Activated CD8-positive, alpha-beta memory T cell treated with anti-CD3 and anti-CD28 coated beads, Interleukin-2, amount 10 ng/mL, durations not matched to agents 7 days and 5 days (primary cell): ENCODE results near the gene COX6B2. TPM values are rescaled to one million over a fixed set of nuclear protein-coding genes. Genes with fewer than 3 reads are reported as not detected.
A peak's percentile ranks its signal among the peaks of the same experiment; 100 is the strongest.

Source experiments
- ATAC-seq: fragments of 150-1000 bp; cut with Tn5 transposase; one replicate; pipeline ENCODE4 v1.10.0; 2021; ENCODE audit warnings: moderate library complexity
- CTCF ChIA-PET: fragments of 350-600 bp; sonication (Branson Sonifier 250); formaldehyde crosslinking; loops from one replicate; lab custom pipeline; 2021; ENCODE audit warnings: antibody characterized with exemption; lab: Charles Lee
- DNase-seq: peaks from one replicate; pipeline ENCODE4 v3.0.0-alpha.2; 2020
- H3K27ac Mint-ChIP-seq: one replicate; pipeline ENCODE4 v1.8.0; 2021; ENCODE audit warnings: mild to moderate bottlenecking, mixed read lengths
- H3K27me3 Mint-ChIP-seq: one replicate; pipeline ENCODE4 v1.8.0; 2021; ENCODE audit warnings: mixed read lengths
- H3K36me3 Mint-ChIP-seq: one replicate; pipeline ENCODE4 v1.8.0; 2021; ENCODE audit warnings: mild to moderate bottlenecking, mixed read lengths
- H3K4me1 Mint-ChIP-seq: one replicate; pipeline ENCODE4 v1.8.0; 2021; ENCODE audit warnings: mixed read lengths
- H3K4me3 Mint-ChIP-seq: one replicate; pipeline ENCODE4 v1.8.0; 2021; ENCODE audit warnings: mild to moderate bottlenecking, moderate library complexity, mixed read lengths
- H3K9me3 Mint-ChIP-seq: one replicate; pipeline ENCODE4 v1.8.0; 2022; ENCODE audit warnings: low read depth, mixed read lengths
- total RNA-seq, 2 experiments: library from RNA; stranded (reverse); gene quantifications; one replicate each; pipeline ENCODE4 v1.2.3, GENCODE V29; 2021

The COX6B2 gene
- total RNA-seq, 2 experiments from 2014 or later, result 0.19 to 2.0 TPM

DNA sequence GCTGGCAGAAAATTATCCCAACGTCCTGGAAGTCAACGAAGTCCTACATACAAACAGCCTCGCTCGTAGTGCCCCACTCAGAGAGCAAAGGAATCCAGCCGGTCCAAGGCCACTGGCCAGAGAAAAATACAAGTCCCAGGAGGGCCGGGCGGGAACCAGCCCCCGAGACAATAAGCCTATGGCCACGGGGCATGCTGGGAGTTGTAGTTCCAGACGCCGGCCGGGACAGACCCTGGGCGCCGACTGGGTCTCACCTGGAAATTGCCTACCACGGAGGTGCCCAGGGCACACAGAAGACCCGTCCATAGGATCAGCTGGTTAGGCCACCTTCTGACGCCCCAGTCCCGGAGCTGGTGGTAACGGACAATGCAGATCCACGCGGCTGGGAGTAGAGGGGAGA, 34.7 kb downstream of the COX6B2 start:
- Mint-ChIP-seq H3K4me1 (peaks cover 16% of the 10 kb centered on the region), H3K36me3 (no peaks in the 10 kb centered on the region), H3K4me3 (no peak overlapping the region), H3K27me3 (peaks cover 9% of the 10 kb centered on the region), H3K9me3 (no peaks in the 10 kb centered on the region), H3K27ac (no peak overlapping the region)
- ATAC-seq, result no peak
- no peak for DNase-seq
- CTCF ChIA-PET, result interaction anchor here (1.1 to 3.7 kb wide), 3 partner anchors 18 to 98 kb away, joined by 3 to 24 read pairs (median 3); no protein-coding TSS in a partner anchor

DNA sequence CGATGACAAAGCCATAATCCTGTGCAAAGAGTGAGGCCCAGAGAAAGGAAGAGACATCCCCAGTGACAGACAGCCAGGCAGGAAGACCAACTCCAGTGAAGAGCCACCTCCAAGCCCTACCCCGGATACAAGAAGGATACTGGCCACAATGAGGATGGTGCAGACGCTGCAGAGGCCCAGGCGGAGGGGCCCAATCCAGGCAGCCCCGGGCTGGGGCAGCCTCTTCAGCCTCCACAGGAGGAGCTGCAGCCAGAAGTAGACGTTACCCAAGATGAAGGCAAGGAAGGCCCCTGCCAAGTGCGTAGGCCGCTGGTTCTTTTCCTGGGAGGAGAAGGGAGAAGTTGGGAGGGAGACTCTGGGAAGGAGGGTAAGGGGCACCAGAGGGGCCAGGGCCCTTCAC, 37.9 kb downstream of the COX6B2 start:
- H3K27ac Mint-ChIP-seq, result no peak overlapping the region
- no peaks in the 10 kb centered on the region for H3K36me3 Mint-ChIP-seq
- ATAC-seq, result no peak
- CTCF ChIA-PET, result interaction anchor here (1.6 kb wide), 1 partner anchor 15 kb away, joined by 6 read pairs; no protein-coding TSS in a partner anchor
- H3K27me3 Mint-ChIP-seq, result no peaks in the 10 kb centered on the region
- peaks cover 7% of the 10 kb centered on the region for H3K4me1 Mint-ChIP-seq
- H3K4me3 Mint-ChIP-seq, result no peak overlapping the region
- no peaks in the 10 kb centered on the region for H3K9me3 Mint-ChIP-seq
- DNase-seq, result no peak

GRCh38 chr19:55315956-55316525, 38.5 kb downstream of the COX6B2 start:
- Mint-ChIP-seq H3K27me3 (no peaks in the 10 kb centered on the region), H3K36me3 (no peaks in the 10 kb centered on the region), H3K9me3 (no peaks in the 10 kb centered on the region), H3K27ac (no peak overlapping the region), H3K4me1 (peaks cover 1% of the 10 kb centered on the region), H3K4me3 (no peak overlapping the region)
- no peak for DNase-seq
- CTCF ChIA-PET, result interaction anchor here (1.6 kb wide), 1 partner anchor 14 kb away, joined by 6 read pairs; no protein-coding TSS in a partner anchor
- no peak for ATAC-seq

DNA sequence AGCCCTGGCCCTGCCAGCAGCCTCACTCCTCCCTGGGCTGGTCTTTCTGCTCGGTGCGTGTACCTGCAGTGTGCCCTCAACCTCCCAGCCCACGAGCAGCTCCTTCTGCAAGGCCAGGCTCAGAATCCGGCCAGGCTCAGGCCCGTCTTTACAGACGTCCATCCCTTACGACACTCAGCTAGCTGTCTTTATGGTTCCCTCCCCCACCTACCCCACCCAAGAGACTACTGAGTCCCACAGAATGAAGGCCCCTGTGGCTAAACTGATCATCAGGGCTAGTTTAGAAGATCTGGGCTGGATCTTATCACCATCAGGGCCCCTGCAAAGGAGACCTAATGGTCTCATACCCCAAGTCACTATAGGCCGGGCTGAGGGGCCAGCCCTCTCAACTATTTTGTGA, 40.1 kb downstream of the COX6B2 start:
- H3K27ac Mint-ChIP-seq, result no peak overlapping the region
- DNase-seq (no peak), ATAC-seq (no peak)
- no peaks in the 10 kb centered on the region for H3K27me3 Mint-ChIP-seq
- H3K36me3 Mint-ChIP-seq, result no peaks in the 10 kb centered on the region
- no peak overlapping the region for H3K4me3 Mint-ChIP-seq
- no peaks in the 10 kb centered on the region for H3K4me1 Mint-ChIP-seq
- no peaks in the 10 kb centered on the region for H3K9me3 Mint-ChIP-seq
- CTCF ChIA-PET, result no interaction called here

GRCh38 chr19:55312621-55313512, 41.7 kb downstream of the COX6B2 start:
- H3K27ac Mint-ChIP-seq, result no peak overlapping the region
- H3K4me3 Mint-ChIP-seq, result no peak overlapping the region
- no peaks in the 10 kb centered on the region for H3K4me1 Mint-ChIP-seq
- DNase-seq (no peak), ATAC-seq (no peak)
- H3K27me3 Mint-ChIP-seq, result no peaks in the 10 kb centered on the region
- CTCF ChIA-PET, result interaction anchor here (0.6 to 4.2 kb wide), 4 partner anchors 11 to 171 kb away, joined by 3 to 25 read pairs (median 4); partner anchors contain the start of genes KMT5C and TMEM238
- no peaks in the 10 kb centered on the region for H3K36me3 Mint-ChIP-seq
- no peaks in the 10 kb centered on the region for H3K9me3 Mint-ChIP-seq

- no peak overlapping the region for H3K4me3 Mint-ChIP-seq
- no peak overlapping the region for H3K27ac Mint-ChIP-seq
- no peaks in the 10 kb centered on the region for H3K36me3 Mint-ChIP-seq
- ATAC-seq (no peak), DNase-seq (no peak)
- no peaks in the 10 kb centered on the region for H3K4me1 Mint-ChIP-seq
- no peaks in the 10 kb centered on the region for H3K9me3 Mint-ChIP-seq
- no peaks in the 10 kb centered on the region for H3K27me3 Mint-ChIP-seq
- CTCF ChIA-PET, result interaction anchor here (1.1 to 4.2 kb wide), 3 partner anchors 10 to 73 kb away, joined by 3 to 25 read pairs (median 4); partner anchors contain the start of genes KMT5C and TMEM238
These were observed 42.7 kb downstream of the COX6B2 start for GRCh38 chr19:55311797-55312196.

DNA sequence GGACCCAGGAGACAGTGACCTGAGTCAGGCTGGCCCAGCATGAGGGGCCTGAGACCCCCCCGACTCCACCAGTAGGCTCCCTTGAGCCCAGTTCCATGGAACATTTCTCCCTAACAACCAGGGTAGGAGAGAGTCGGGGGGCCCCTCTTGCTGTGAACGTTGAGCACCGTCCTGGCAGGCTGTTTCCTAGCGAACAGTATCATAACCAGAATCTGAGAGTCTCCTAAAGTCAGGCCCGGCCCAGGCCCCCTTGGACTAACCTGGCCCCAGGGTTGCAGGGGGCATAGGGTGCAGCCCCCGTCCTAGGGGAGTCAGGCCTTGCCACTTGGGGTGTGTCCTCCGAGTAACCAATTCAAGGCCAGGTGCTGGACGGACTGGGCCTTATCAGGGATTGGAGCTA, 43.1 kb downstream of the COX6B2 start:
- Mint-ChIP-seq H3K9me3 (no peaks in the 10 kb centered on the region), H3K36me3 (no peaks in the 10 kb centered on the region), H3K4me3 (no peak overlapping the region), H3K27ac (no peak overlapping the region), H3K27me3 (no peaks in the 10 kb centered on the region), H3K4me1 (no peaks in the 10 kb centered on the region)
- CTCF ChIA-PET, result interaction anchor here (1.1 to 4.2 kb wide), 2 partner anchors 10 to 73 kb away, joined by 3 to 25 read pairs; partner anchors contain the start of gene TMEM238
- no peak for DNase-seq
- no peak for ATAC-seq

- ATAC-seq, result no peak
- Mint-ChIP-seq H3K36me3 (no peaks in the 10 kb centered on the region), H3K27me3 (no peaks in the 10 kb centered on the region), H3K27ac (no peak overlapping the region), H3K4me3 (no peak overlapping the region), H3K4me1 (peaks cover 4% of the 10 kb centered on the region), H3K9me3 (no peaks in the 10 kb centered on the region)
- no peak for DNase-seq
- CTCF ChIA-PET, result interaction anchor here (4.2 kb wide), 1 partner anchor 9 kb away, joined by 25 read pairs; no protein-coding TSS in a partner anchor
These were observed 44.0 kb downstream of the COX6B2 start for GRCh38 chr19:55310498-55310897.

DNA sequence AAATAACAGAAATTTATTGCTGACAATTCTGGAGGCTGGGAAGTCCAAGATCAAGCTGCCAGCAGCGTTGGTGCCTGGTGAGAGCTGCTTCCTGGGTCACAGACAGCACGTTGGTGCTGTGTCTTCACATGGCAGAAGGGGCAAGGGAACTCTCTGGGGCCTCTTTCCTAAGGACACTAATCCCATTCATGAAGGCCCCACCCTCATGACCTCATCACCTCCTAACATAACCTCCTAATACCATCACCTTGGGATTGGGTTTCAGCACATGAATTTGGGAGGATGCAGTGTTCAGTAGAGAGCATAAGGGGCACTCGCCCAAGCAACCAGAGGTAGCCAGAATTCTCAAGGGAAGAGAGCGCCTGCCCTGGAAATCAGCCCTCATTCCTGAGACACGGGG, 45.1 kb downstream of the COX6B2 start:
- no peak for DNase-seq
- CTCF ChIA-PET, result interaction anchor here (0.8 kb wide), 1 partner anchor 29 kb away, joined by 3 read pairs; the partner anchor contains the start of gene HSPBP1
- Mint-ChIP-seq H3K27ac (no peak overlapping the region), H3K36me3 (peaks cover 2% of the 10 kb centered on the region), H3K4me1 (peaks cover 6% of the 10 kb centered on the region), H3K9me3 (no peaks in the 10 kb centered on the region), H3K27me3 (no peaks in the 10 kb centered on the region), H3K4me3 (no peak overlapping the region)
- ATAC-seq, result no peak

GRCh38 chr19:55308281-55308680, 46.2 kb downstream of the COX6B2 start:
- ATAC-seq, result no peak
- H3K9me3 Mint-ChIP-seq, result no peaks in the 10 kb centered on the region
- no peak overlapping the region for H3K27ac Mint-ChIP-seq
- CTCF ChIA-PET, result no interaction called here
- no peak for DNase-seq
- H3K4me3 Mint-ChIP-seq, result no peak overlapping the region
- H3K36me3 Mint-ChIP-seq, result peaks cover 4% of the 10 kb centered on the region
- peaks cover 6% of the 10 kb centered on the region for H3K4me1 Mint-ChIP-seq
- no peaks in the 10 kb centered on the region for H3K27me3 Mint-ChIP-seq

- Mint-ChIP-seq H3K9me3 (no peaks in the 10 kb centered on the region), H3K36me3 (peaks cover 4% of the 10 kb centered on the region), H3K27ac (no peak overlapping the region), H3K4me3 (no peak overlapping the region), H3K27me3 (no peaks in the 10 kb centered on the region), H3K4me1 (peaks cover 9% of the 10 kb centered on the region)
- CTCF ChIA-PET, result interaction anchor here (1.3 to 1.6 kb wide), 2 partner anchors 77 to 197 kb away, joined by 3 to 6 read pairs; partner anchors contain the start of gene TMEM238
- DNase-seq (no peak), ATAC-seq (no peak)
These were observed 47.8 kb downstream of the COX6B2 start for GRCh38 chr19:55306712-55307111.

GRCh38 chr19:55305983-55306562, 48.4 kb downstream of the COX6B2 start:
- H3K27ac Mint-ChIP-seq, result no peak overlapping the region
- CTCF ChIA-PET, result interaction anchor here (1.1 to 1.8 kb wide), 4 partner anchors 14 to 198 kb away, joined by 3 to 6 read pairs (median 4); partner anchors contain the start of genes KMT5C and TMEM238
- ATAC-seq (no peak), DNase-seq (no peak)
- H3K4me1 Mint-ChIP-seq, result peaks cover 16% of the 10 kb centered on the region
- H3K4me3 Mint-ChIP-seq, result no peak overlapping the region
- no peaks in the 10 kb centered on the region for H3K9me3 Mint-ChIP-seq
- peaks cover 4% of the 10 kb centered on the region for H3K36me3 Mint-ChIP-seq
- H3K27me3 Mint-ChIP-seq, result no peaks in the 10 kb centered on the region

- Mint-ChIP-seq H3K27ac (no peak overlapping the region), H3K4me1 (peaks cover 19% of the 10 kb centered on the region), H3K9me3 (no peaks in the 10 kb centered on the region), H3K4me3 (no peak overlapping the region), H3K36me3 (peaks cover 4% of the 10 kb centered on the region), H3K27me3 (no peaks in the 10 kb centered on the region)
- CTCF ChIA-PET, result interaction anchor here (1.1 to 1.8 kb wide), 4 partner anchors 13 to 198 kb away, joined by 3 to 6 read pairs (median 4); partner anchors contain the start of genes KMT5C and TMEM238
- DNase-seq (peak; percentile 63), ATAC-seq (peak; percentile 41)
These were observed 49.0 kb downstream of the COX6B2 start for GRCh38 chr19:55305491-55305890.
